ENCODE measurements around the gene IL13RA1.

DNA sequence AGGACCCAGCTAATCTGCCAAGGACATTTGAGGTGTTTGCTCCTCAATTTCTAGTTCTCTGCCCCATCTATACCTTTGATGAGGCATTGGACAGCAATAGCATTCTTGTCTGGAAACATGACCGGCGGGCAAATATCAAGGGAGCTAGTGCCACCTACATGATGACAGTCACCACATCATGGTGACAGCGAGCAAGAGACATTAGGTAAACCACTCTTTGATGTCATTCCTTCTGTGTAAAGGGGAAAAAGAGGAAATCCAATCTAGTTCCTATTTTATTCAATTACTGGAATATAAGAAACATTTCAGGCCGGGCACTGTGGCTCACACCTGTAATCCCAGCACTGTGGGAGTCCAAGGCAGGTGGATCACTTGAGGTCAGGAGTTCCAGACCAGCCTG is 20.7 kb upstream of the IL13RA1 start:
- no peak for TF ChIP-seq MAX (IDR thresholded peaks at IDR 0.05)
- TF ChIP-seq, protein P1, sequence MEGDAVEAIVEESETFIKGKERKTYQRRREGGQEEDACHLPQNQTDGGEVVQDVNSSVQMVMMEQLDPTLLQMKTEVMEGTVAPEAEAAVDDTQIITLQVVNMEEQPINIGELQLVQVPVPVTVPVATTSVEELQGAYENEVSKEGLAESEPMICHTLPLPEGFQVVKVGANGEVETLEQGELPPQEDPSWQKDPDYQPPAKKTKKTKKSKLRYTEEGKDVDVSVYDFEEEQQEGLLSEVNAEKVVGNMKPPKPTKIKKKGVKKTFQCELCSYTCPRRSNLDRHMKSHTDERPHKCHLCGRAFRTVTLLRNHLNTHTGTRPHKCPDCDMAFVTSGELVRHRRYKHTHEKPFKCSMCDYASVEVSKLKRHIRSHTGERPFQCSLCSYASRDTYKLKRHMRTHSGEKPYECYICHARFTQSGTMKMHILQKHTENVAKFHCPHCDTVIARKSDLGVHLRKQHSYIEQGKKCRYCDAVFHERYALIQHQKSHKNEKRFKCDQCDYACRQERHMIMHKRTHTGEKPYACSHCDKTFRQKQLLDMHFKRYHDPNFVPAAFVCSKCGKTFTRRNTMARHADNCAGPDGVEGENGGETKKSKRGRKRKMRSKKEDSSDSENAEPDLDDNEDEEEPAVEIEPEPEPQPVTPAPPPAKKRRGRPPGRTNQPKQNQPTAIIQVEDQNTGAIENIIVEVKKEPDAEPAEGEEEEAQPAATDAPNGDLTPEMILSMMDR (IDR thresholded peaks at IDR 0.05 in 2 of 3, conservative IDR thresholded peaks at IDR 0.05 in 1 of 3; ENCODE audit: borderline replicate concordance in 1 of 3, insufficient read depth in 1 of 3, low read depth in 2 of 3, low read length in 2 of 3) = no peak
- no peak for TF ChIP-seq POLR2A (IDR thresholded peaks at IDR 0.05; ENCODE audit: borderline replicate concordance, extremely low read depth, insufficient read depth, insufficient read length)
- no peak for TF ChIP-seq POLR2AphosphoS5 (IDR thresholded peaks at IDR 0.05; ENCODE audit: low read depth, low read length)
- TF ChIP-seq REST (IDR thresholded peaks at IDR 0.05; ENCODE audit: low read depth) = no peak
- TF ChIP-seq CEBPB (IDR thresholded peaks at IDR 0.05; ENCODE audit: low read depth) = no peak
- TF ChIP-seq YY1 (IDR thresholded peaks at IDR 0.05; ENCODE audit: extremely low read depth, insufficient replicate concordance, low read depth, low read length) = no peak
- no peak for TF ChIP-seq CBX3 (IDR thresholded peaks at IDR 0.05; ENCODE audit: low read depth)
- TF ChIP-seq JUND (IDR thresholded peaks at IDR 0.05) = no peak
- TF ChIP-seq EZH2 (IDR thresholded peaks at IDR 0.05) = no peak
